Esophagus squamous epithelium (tissue), 4 donors: ENCODE data around the gene ADGRB3.
"Not testable (repeated sequence)": the region's sequence is repeated elsewhere in the genome, so short reads cannot be mapped to it uniquely, and the experiment has no call there.

ENCODE experiments used
- CTCF ChIP-seq, 6 experiments: fragments of 450-650 bp in 4 of 6; fragments of 200-600 bp in 2 of 6; sonication (generic) in 2 of 6; IDR thresholded peaks; one replicate each; pipeline ENCODE4 v1.5.1; 2016 to 2019; ENCODE audit warnings: antibody characterized with exemption in 6 of 6, mild to moderate bottlenecking in 4 of 6, moderate library complexity in 4 of 6
- POLR2A ChIP-seq, 4 donors: fragments of 450-650 bp; IDR thresholded peaks; one replicate each; pipeline ENCODE4 v1.6.1; 2017; ENCODE audit warnings: antibody characterized with exemption in 4 of 4, mild to moderate bottlenecking in 4 of 4, moderate library complexity in 3 of 4

- not testable (repeated sequence) for TF ChIP-seq CTCF, POLR2A (IDR thresholded peaks at IDR 0.05)
Measured at GRCh38 chr6:68883325-68883724, 248.2 kb downstream of the ADGRB3 start.
